Glomerular endothelial cell (primary cell): Measurements from ENCODE around the gene EPHB2. TPM values are rescaled to one million over a fixed set of nuclear protein-coding genes. Genes with fewer than 3 reads are reported as not detected.
A peak's percentile ranks its signal among the peaks of the same experiment; 100 is the strongest.

Source experiments
- DNase-seq: peaks from one replicate; pipeline ENCODE4 v3.0.0-alpha.2; 2011; ENCODE audit warnings: low read depth, low spot score; ENCODE audit errors: extremely low read depth
- total RNA-seq: library from RNA; depleted of rRNA; stranded (reverse); fragments of >200 nt; gene quantifications from 2 replicates; pipeline ENCODE4 v1.2.3, GENCODE V29; 2015

The EPHB2 gene
- total RNA-seq, 1 donor from 2014 or later, result 71.1 TPM

DNA sequence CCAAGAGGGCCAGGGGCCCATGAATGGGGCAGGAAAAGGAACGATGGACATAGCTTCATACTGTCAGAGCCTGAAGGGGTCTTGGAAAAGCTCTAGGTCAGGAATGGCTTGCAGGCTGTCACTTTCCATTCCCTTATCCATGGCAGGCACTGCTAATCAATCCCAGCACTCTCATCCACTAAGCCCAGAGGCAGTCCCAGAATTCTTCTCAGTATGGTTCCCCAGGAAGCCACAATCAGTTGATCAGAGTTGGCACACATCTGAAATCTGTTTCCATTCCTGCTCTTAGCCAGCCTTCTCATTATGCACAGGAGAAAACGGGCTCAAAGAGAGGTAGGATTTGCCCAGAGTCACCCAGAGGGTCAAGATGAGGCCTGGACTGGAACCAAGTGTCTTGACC lies 196.3 kb downstream of the EPHB2 start:
- no peak for DNase-seq

GRCh38 chr1:22907528-22907927 lies 196.9 kb downstream of the EPHB2 start:
- no peak for DNase-seq

GRCh38 chr1:22908880-22909426 lies 198.3 kb downstream of the EPHB2 start:
- no peak for DNase-seq

- no peak for DNase-seq
Observed at GRCh38 chr1:22910286-22910685, 199.6 kb downstream of the EPHB2 start.

- DNase-seq, result no peak
Observed at GRCh38 chr1:22910986-22911651, 200.5 kb downstream of the EPHB2 start.

DNA sequence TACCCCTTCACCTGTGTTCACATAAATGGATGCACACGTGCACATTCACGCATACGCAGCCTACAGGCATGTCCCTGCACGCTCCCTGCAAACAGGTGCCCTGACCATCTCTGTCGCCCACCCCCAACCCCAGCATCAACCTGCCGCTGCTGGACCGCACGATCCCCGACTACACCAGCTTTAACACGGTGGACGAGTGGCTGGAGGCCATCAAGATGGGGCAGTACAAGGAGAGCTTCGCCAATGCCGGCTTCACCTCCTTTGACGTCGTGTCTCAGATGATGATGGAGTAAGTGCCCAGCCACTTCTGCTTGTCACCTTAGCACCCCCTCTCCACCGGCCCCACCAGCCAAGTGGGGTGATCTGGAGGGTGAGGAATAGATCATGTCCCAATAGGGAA lies 201.7 kb downstream of the EPHB2 start:
- no peak for DNase-seq

DNA sequence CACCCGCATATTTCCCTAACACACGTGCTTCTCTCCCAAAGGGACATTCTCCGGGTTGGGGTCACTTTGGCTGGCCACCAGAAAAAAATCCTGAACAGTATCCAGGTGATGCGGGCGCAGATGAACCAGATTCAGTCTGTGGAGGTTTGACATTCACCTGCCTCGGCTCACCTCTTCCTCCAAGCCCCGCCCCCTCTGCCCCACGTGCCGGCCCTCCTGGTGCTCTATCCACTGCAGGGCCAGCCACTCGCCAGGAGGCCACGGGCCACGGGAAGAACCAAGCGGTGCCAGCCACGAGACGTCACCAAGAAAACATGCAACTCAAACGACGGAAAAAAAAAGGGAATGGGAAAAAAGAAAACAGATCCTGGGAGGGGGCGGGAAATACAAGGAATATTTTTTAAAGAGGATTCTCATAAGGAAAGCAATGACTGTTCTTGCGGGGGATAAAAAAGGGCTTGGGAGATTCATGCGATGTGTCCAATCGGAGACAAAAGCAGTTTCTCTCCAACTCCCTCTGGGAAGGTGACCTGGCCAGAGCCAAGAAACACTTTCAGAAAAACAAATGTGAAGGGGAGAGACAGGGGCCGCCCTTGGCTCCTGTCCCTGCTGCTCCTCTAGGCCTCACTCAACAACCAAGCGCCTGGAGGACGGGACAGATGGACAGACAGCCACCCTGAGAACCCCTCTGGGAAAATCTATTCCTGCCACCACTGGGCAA lies 202.9 kb downstream of the EPHB2 start:
- DNase-seq, result no peak

- DNase-seq, result no peak
Observed at GRCh38 chr1:22914156-22914555, 203.5 kb downstream of the EPHB2 start.

- no peak for DNase-seq
Observed at GRCh38 chr1:22914633-22915217, 204.1 kb downstream of the EPHB2 start.

GRCh38 chr1:22915231-22915630 lies 204.6 kb downstream of the EPHB2 start:
- DNase-seq, result no peak

DNA sequence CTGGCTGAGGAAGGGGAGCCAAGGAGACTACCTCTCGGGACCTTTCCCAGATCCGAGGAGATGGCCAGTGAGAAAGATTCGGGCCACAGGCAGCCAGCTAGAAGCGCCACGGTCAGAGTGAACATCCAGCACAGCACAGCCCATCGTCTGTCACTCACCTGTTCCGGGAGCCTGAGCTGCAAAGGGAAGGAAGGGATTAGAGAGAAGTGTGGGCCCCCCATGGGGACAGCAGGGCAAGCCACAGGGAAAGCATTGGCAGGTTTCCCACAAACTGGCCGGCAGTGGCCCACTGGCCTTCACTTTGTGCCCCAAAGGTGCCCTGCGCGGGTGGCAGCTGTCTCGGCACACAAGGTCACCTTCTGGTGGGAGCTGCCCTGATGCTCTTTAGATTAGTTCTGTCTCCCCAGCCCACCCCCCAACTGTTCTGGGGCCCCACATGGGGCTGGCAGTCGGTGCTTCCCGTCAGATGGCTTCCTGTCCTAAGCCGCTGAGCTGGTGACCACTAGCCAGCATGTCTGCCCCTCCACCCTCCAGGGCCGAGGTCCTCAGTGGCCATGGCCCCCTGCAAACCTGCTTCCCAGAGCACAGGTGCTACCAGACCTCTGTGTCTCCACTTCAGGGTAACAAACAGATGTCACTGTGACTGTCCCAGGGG lies 205.3 kb downstream of the EPHB2 start:
- DNase-seq, result no peak

- DNase-seq, result no peak
Observed at GRCh38 chr1:22916471-22916820, 205.8 kb downstream of the EPHB2 start.

DNA sequence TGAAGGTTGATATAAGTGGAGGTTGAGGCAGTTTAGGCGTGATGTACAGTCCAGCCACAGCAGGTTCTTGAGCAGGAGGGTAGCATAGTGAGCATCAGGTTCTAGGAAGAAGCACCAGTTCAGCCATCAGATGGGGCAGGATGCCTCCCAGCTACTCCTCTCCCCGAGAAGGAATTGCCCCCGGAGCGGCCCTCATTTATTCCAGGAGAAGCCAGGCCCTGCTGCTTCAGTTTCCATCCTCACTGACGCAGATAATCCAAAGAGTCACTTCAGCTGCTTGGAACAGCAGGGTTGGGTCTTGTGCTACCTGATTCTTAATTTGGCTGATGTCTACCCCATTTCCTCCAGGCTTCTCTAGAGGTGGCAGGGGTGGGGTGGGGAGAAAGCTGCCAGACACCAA lies 207.3 kb downstream of the EPHB2 start:
- no peak for DNase-seq

- no peak for DNase-seq
Observed at GRCh38 chr1:22918644-22919043, 208.0 kb downstream of the EPHB2 start.

DNA sequence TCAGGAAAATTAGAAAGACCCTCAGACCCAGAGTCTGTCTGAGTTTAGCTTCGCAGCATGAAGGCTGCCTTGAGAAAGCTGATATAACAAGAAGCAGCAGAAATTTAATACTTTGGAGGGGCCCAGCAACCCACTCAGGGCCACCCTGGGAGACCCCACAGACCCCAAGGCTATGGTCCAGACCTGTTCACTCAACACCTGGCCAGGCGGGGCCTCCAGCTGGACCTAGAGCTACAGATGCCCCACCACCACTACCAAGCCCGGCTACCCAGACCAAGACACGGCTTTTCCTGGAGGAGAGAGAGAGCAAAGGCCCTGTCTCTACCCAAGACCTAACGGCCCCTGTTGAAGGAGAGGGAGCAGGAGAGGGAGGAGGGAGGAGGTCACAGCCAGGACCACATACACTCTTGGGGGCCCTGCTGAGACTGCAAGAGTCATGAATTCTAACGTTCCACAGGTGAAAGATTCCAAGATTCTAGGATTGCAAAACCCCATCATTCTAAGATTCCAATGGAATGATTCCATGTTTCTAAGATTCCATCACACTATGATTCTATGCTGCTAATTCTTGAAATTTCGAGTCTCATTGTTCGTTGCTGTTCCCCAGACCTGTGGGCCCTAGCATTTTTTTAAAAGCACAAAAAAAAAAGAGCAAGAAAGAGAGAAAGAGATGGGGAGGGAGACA lies 208.8 kb downstream of the EPHB2 start:
- DNase-seq, result no peak

GRCh38 chr1:22920026-22920733 lies 209.5 kb downstream of the EPHB2 start:
- no peak for DNase-seq

DNA sequence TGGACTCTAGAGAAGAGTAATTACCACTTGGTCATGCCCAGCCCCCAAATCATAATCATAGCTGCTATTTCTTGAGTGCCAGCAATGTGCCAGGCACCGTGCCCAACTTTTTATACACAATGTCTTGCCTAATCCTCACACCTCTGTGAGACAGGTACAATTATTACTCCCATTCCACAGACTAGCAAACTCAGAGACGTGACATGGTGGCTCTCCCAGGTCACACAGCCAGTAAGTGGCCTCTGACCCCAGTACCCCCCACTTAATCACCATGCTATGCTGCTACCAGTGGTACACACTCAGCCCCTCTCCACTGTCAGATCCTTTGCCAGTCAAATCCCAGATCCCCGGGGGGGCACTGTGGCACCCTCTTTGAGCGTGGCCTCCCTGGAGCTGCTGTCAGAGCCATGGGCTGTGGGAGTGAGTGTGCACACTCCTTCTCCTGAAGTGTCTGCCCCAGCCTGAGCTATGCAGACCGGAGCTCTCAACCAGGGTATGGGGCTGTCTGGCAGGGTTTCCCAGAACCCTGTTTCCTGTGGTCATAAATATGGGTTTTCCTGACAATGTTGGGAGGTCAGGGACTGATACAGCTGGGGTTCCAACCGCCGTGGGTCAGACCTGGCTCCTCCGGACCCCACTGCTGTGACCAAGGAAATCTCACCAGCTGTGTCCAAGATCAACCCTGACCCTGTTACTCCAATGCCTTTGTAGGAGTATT lies 210.3 kb downstream of the EPHB2 start:
- no peak for DNase-seq

GRCh38 chr1:22921452-22922126 lies 210.9 kb downstream of the EPHB2 start:
- DNase-seq, result no peak

- DNase-seq, result peak; percentile 27
Observed at GRCh38 chr1:22922640-22923039, 212.0 kb downstream of the EPHB2 start.
